GM18867 (cell line): ENCODE measurements around the gene GRM7.

ENCODE experiments used
- ATAC-seq: cut with Tn5 transposase; IDR thresholded peaks from one replicate; pipeline ENCODE4 v1.9.1; 2021; ENCODE audit warnings: mild to moderate bottlenecking, moderate library complexity; ENCODE audit not compliant: unreplicated experiment

GRM7 gene

GRCh38 chr3:7226393-7226792 lies 365.5 kb downstream of the GRM7 start:
- no peak for ATAC-seq

- ATAC-seq = no peak
Observed at GRCh38 chr3:7238565-7239295, 377.8 kb downstream of the GRM7 start.

DNA sequence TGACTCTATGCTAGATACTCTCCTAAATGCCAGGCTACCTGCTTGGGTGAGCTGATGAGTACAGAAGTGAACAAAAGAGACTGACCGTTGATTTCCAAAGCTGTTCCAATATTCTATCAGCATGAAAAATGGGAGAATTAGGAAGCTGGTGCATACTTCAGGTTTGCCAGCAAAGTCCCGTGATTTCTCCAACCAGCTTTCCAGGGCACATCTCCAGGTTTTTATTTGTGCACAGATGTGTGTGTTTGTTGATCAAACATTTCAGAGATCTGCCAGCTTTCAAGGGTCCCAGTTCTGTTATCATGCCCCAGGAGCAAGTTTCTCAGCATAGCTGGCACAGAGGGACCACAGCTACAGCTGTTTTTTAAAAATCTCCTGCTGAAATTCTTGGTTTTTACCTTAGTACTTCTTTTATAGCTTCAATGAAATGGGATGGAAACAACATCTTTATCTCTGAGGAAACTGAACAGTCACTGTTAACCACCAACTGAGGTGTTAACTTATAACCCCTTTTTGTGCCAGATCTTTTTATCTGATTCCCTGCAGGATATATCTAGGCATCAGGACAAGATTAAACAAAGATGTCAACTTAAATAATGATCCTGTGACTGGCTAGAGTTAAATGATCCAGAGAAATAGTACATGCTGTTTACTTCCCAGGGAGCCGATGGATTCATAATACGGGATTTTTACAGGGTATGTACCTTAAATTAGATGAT lies 380.8 kb downstream of the GRM7 start:
- ATAC-seq = no peak

- ATAC-seq = no peak
Observed at GRCh38 chr3:7242303-7242635, 381.4 kb downstream of the GRM7 start.

- ATAC-seq = no peak
Observed at GRCh38 chr3:7249493-7250076, 388.7 kb downstream of the GRM7 start.

DNA sequence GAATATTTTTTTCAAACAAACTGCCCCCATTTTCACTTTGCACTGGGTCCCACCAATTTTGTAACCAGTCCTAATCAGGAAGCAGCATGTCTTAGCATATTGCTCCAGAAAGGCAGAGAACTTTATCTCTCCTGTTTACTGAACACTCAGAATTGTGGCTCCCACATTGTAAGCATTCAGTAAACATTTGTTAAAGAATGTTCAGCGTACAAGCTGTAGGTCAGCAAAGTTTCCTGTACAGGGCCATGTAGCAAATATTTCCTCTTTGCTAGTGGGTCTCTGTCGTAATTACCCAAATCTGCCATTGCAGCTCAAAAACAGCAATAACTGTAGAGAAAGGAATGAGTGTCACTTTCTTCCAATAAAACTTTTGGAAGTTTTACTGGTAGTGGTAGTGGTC lies 393.3 kb downstream of the GRM7 start:
- ATAC-seq = no peak

DNA sequence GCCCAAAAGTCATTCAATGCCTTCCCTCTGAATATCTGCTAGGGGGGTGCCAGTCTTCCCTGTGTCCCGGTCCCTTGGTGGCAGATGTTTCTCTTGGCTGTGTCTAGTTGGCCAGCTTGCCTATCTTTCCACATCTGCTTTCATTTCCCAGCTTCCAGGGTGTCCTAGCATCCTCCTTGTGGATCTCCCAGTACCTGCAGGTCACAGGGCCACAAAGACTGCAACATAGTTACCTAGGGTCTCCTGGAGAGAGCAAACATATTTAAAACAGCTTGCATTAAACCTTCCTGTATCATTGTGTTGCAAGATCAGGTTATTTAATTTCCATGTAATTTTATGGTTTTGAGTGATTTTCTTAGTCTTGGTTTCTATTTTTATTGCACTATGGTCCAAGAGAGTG lies 400.1 kb downstream of the GRM7 start:
- ATAC-seq = no peak

- no peak for ATAC-seq
Observed at GRCh38 chr3:7263347-7264195, 402.7 kb downstream of the GRM7 start.

GRCh38 chr3:7264196-7264526 lies 403.2 kb downstream of the GRM7 start:
- no peak for ATAC-seq

GRCh38 chr3:7265736-7266135 lies 404.8 kb downstream of the GRM7 start:
- ATAC-seq = no peak

DNA sequence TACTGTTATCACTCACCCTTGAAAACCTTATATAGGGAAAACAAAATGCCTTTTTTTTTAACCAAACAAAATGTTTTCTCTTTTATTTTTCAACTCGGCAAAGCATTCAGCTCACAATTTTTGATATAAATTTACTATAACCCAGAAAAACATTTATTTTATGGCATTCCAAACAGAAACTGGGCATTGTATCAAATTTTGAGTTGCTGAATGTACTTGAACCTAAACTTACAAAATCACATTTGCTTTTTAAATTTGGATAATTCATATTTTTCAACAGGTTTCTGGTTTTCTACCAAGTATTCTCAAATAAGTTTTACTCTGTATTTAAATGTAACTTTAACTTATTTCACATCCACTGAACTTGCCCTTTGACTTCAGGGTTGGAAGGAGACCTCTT lies 405.6 kb downstream of the GRM7 start:
- ATAC-seq = no peak

GRCh38 chr3:7270731-7271130 lies 409.8 kb downstream of the GRM7 start:
- ATAC-seq = no peak

DNA sequence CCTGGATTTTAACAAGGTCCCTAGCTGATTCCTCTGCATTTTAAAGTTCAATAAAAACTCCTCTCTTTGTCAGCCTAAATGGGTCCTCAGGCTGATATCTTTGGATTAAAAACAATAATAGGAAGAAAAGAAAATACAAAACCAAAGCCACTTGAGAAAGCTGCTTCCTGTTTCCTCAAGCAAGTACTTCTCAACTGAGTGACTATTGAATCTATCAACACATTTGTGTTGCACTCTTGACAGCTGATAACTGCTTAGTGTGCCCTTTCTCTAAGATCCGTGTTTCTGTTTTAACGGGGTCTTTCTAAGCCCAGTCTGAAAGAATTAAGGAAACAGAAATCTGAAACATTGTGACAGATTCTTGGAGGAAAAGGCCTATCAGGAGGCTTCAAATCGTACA lies 410.7 kb downstream of the GRM7 start:
- ATAC-seq = no peak

DNA sequence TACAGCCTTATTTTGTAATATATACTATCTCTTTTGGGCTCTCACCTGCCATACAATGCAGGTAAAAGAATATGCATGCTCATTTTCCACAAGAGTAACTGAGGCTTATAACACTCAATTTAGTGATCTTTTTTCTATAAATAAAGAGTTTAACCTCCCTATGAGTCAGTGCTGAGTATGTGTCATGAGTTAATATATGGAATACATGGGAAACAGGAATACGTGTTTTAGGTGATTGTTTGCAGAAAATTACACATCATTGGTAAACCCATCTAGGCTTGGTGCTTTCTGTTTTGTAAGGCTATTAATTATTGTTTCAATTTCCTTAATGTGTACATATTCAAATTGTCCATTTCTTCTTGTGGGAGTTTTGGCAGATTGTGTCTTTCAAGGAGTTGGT lies 411.3 kb downstream of the GRM7 start:
- no peak for ATAC-seq

GRCh38 chr3:7275396-7275795 lies 414.5 kb downstream of the GRM7 start:
- ATAC-seq = peak; percentile 63

DNA sequence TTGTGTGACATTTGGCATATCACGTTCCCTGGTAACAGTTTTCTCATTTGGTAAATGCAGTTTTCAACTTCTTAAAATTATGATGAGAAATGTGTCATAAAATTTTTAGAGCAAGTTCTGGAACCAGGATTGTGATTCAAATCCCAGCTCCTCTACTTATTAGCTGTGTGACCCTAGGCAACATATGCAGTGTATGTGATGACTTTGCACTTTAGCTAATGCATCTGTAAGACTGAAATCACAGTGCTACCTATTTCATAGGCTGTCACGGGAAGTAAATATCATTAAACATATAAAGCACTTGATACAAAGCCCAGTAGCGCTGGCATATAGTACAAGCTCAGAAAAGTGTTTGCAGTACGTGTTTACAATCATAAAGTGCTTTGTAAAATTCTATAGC lies 419.4 kb downstream of the GRM7 start:
- no peak for ATAC-seq

DNA sequence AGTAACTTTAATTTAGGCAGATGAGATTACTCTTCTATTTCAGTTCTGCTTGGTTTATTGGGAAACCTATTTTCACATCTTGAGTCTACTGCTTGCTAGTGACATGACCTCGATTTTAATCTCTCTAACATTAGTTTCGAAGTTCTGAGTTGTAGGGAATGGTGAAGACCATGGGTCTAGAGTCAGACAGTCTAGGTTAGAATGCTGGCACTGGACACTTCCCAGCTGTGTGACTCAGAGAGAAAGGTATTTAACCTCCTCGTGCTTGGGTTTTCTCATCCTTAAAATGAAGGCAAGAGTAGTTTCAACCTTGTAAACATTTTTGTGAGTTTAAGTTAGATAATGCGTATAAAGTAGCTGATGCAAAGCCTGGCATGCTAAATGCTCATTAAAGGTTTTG lies 422.1 kb downstream of the GRM7 start:
- no peak for ATAC-seq

DNA sequence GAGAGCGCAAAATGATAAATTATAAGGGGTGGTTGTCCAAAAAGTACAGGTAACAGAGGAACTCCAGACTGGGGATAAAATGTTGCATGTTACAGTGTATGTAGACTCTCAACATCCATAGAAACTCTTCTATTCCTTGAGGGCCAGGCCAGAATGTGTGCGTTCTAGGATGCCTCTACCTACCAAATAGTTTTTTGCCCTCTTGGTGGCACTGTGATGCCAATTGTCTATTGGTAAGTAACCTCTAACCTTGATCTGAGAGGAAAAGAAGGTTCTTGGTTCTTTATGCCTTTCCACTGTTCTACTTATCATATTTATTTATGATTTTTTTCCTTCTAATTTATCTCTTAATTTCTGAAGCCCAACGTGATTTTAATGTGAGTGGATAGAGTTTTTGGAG lies 424.6 kb downstream of the GRM7 start:
- no peak for ATAC-seq

GRCh38 chr3:7288133-7288532 lies 427.2 kb downstream of the GRM7 start:
- ATAC-seq = no peak

GRCh38 chr3:7289121-7289520 lies 428.2 kb downstream of the GRM7 start:
- ATAC-seq = no peak

DNA sequence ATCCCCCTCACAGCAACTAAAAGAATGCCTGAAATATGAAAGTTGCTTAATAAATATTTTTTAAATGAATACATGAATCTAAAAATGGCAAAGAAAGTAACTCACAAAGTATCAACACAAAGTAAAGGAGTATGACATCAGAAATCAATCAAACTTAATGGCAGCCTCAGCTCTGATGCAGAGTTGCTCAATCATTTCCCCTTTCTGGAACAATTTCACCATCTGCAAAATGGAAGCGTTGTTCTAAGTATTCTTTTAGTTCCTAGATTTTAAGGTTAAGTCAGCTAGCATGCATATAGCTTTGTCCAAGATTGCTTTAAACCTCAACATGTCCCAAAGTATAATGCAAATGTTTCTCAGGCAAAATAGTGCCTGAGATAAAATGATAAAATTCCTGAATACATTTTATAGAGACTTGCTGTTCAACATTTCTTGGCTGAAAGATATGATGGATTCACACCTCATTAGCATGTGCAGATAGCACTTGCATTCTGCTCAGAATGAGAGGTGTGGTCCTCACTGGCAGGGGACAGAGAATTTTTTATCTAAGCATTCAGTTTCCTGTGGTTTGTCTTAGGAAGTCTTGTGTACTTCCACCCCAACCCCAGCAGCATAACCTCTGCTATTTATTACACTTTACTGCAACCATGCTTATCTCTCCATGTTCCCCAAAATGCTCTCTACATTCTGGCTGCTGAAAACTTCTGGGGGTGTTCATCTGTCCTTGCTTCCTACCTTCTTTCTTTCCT lies 429.3 kb downstream of the GRM7 start:
- ATAC-seq = no peak
